ENCODE measurements around the gene FGF14. TPM values are rescaled to one million over a fixed set of nuclear protein-coding genes. Genes with fewer than 3 reads are reported as not detected.

Gene FGF14
- total RNA-seq, 1 experiment from 2014 or later: under 0.01 TPM

DNA sequence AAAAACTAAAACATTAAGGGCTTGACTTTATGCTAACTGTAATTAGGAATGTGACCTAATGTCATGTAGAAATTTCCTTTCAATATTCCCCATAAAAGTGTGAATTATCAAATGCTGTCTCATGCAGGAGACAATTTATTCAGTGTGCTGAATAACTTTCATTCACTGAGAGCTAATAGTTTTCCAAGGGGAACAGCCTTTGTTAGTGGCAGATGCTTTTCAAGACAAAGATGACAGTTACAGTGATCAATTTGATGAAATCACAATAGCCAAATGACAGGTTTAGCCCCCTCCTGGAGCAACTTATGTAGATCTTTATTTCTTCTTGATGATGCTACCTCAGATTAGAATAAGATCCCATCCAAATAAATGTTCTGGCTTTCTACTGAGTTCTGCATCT, 673.8 kb downstream of the FGF14 start:
- no peak for DNase-seq (ENCODE audit: low spot score)

DNA sequence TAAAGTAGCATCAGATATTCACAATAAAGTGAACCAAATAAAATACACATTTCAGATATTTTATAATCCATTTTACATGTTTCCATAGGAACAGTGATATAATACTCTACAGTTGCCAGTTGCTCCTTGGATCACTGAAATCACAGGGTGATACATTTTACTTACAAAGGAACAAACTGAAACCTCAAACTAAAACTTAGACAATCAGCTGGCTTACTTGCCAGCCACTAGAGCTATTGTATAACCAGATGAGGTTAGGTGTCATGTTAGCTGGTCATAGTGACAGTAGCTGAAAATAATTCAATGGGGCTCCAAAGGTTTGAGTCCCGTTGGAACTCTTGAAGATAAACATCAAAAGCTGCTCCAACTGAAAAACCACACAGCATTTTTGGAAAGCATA, 674.7 kb downstream of the FGF14 start:
- no peak for DNase-seq (ENCODE audit: low spot score)

DNA sequence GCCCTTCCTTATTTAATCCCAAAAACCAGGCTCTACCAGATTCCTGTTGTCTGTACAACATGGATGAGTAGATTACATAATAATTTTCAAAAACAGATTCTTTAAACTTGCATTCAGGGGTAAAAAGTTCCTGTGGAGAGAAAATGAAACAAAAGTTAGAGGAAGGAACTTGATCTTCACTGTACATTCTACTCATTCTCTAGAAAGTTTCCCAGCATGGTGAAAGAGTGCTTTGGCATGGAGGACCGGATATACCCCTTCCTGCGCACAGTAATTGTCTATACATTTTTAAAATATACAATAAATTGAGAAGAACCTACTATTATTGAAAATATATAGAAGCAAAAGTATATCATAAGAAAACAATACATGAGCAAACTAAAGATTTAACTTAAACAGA, 675.2 kb downstream of the FGF14 start:
- no peak for DNase-seq (ENCODE audit: low spot score)

DNA sequence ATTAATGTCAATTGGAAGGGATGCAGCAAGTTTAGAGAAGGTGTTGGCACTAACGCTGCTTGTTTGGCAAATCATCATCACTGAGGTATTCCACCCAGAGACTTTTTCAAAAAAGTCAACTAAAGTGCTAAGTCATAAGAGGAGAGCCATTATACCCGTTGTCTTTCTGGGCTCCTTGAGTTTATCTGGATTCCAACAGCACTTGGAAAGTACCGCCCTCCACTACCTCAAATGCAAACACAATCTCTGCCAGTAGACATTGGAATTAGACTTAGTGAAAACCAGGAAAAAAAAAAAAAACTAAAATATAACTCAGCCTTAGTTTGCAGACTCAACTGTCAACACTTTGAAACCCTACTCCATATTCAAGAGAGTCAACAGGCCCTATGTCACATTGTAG, 683.4 kb downstream of the FGF14 start:
- no peak for DNase-seq (ENCODE audit: low spot score)

- no peak for DNase-seq (ENCODE audit: low spot score)
These were observed 684.5 kb downstream of the FGF14 start for GRCh38 chr13:101717353-101717752.

GRCh38 chr13:101714195-101714594, 687.7 kb downstream of the FGF14 start:
- no peak for DNase-seq (ENCODE audit: low spot score)

GRCh38 chr13:101712026-101712348, 689.9 kb downstream of the FGF14 start:
- DNase-seq (ENCODE audit: low spot score): no peak

DNA sequence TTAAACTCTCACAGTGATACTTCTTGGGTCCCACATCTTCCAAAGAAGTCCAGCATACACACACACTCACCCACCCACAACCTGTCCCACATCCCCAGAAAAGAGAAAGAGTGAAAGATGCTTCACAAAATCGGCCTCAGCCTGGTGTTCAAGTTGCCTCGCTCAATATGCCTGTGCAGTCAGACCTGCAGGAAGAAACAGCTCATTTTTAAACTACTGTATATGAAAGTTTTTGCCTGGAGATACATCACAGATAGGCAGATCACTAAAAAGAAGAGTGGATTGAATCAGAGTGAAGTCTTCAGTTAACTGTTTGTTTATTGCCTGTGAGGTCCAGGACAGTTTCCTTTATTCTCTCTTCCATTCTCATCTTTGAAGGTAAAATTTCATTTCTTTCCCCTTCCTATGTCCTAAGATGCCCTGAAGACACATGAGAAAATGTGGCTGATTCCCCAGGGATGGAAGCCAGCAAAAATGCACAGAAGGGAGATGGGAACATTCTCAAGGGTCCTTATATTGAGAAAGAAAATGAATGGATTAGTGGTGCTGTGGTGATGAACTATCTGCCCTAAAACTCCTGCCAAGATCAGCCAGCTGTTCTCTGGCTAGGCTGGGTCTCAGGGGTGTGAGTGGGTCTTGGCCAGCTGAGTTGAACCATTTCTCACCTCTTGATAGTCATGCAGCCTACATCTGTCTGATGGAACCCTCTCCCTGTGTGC, 690.4 kb downstream of the FGF14 start:
- DNase-seq (ENCODE audit: low spot score): no peak

DNA sequence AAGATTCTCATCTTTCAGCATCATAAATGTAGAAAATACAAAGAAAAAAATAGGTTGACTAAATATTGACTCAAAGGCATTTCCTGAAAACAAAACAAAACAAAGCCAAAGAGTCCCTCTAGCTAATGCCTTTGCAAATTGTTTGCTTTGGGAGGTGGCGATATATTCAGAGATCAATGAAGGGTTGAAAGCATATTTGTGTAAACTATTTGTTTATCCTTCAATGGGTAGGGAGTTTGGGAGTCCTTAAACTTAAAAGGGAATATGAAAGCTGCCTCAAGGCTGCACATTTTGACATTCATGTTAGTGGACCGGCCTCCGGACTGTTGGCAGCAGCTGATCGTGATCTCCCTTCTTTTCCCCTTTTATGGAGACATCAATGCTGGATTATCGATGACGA, 691.9 kb downstream of the FGF14 start:
- no peak for DNase-seq (ENCODE audit: low spot score)

DNA sequence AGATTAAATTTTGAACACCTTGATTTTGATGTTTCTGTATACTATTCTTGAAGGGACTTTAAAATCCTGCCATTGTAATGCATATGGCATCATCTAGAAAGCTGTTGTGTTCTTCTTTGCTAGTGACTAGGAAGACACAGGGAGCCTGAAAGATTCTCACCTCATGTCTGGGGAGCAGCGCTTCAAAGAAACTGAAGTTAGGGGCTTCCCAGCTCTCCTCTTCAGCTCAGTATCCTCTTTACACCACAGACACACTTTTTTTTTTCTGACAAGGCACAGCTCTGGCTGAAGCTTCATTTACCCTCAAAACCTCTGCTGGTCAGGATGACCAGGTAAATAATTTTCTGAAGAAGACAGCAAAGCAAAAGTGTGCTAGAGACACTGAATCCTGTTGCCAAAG, 693.7 kb downstream of the FGF14 start:
- no peak for DNase-seq (ENCODE audit: low spot score)

- no peak for DNase-seq (ENCODE audit: low spot score)
These were observed 694.2 kb downstream of the FGF14 start for GRCh38 chr13:101707659-101708058.

GRCh38 chr13:101706651-101707050, 695.2 kb downstream of the FGF14 start:
- peak; percentile 83 for DNase-seq (ENCODE audit: low spot score)

GRCh38 chr13:101703838-101704237, 698.0 kb downstream of the FGF14 start:
- DNase-seq (ENCODE audit: low spot score): no peak

GRCh38 chr13:101703081-101703480, 698.8 kb downstream of the FGF14 start:
- no peak for DNase-seq (ENCODE audit: low spot score)

- no peak for DNase-seq (ENCODE audit: low spot score)
These were observed 701.2 kb downstream of the FGF14 start for GRCh38 chr13:101700598-101700997.

GRCh38 chr13:101698400-101698799, 703.4 kb downstream of the FGF14 start:
- no peak for DNase-seq (ENCODE audit: low spot score)

GRCh38 chr13:101697745-101698144, 704.1 kb downstream of the FGF14 start:
- no peak for DNase-seq (ENCODE audit: low spot score)

DNA sequence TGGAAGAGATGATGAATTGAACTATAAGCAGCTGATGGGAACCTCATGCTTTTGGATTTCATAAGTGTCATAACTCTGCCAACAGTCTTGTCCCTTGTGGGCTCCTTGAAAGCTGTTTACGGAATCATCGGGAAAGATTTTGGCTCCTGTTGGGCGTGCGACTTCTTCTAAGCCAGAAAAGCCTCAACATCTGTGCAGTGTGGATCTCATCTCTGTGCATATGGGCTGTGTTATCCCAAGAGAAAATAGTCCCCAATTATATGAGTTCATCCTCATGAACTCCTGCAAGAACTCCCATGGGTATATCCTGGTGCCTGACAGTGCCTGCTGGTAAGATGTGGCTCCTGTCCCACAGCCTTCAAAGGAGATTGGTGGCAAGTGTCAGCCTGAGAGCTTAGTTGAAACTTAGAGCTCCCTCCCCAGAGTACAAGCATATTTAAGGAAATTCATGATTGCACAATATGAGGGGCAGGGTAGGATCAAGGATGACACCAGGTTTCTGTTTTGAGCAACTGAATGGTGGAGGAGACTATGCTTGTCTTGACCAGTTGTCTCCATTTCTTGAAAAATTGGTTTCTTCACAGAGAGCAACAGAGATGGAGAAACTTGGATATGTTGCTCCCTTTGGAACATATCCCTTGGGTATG, 705.9 kb downstream of the FGF14 start:
- no peak for DNase-seq (ENCODE audit: low spot score)

- DNase-seq (ENCODE audit: low spot score): no peak
These were observed 710.4 kb downstream of the FGF14 start for GRCh38 chr13:101691341-101691860.

DNA sequence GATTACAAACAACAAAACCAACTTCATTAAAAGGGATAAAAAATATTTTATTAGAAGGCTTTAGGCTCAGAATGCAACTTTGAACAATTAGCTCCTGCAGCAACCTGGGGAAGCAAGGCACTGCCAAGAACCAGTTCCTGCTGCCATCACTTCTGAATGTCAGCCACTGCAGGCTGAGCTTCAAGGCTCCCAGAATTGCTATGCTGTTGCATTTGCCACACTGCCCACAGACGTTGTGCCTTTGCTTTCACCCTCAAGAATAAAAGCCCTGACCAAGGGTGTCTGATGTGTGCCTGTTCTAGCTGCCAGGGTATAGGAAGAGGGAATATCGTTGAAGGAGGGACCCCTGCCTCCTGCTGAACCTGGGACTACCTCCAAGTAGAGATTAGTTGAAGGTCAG, 711.0 kb downstream of the FGF14 start:
- DNase-seq (ENCODE audit: low spot score): no peak

GRCh38 chr13:101686003-101686402, 715.8 kb downstream of the FGF14 start:
- no peak for DNase-seq (ENCODE audit: low spot score)

GRCh38 chr13:101681834-101682233, 720.0 kb downstream of the FGF14 start:
- no peak for DNase-seq (ENCODE audit: low spot score)

GRCh38 chr13:101673360-101674105, 728.3 kb downstream of the FGF14 start:
- no peak for DNase-seq (ENCODE audit: low spot score)
